Upper lobe of left lung (tissue), 6 donors: Measurements from ENCODE around the gene COBL. TPM values are rescaled to one million over a fixed set of nuclear protein-coding genes. Genes with fewer than 3 reads are reported as not detected.

Source experiments
- ATAC-seq, 2 donors: fragments of 200-7000 bp; cut with Tn5 transposase; one replicate each; pipeline ENCODE4 v1.9.1; 2022; ENCODE audit warnings: mild to moderate bottlenecking in 2 of 2, moderate library complexity in 2 of 2; ENCODE audit not compliant: low FRiP score in 2 of 2
- DNase-seq, 2 donors: peaks; one replicate each; pipeline ENCODE4 v3.0.0-alpha.2; 2019 to 2020
- H3K27ac ChIP-seq, 4 donors: fragments of 200-600 bp; sonication (generic); one replicate each; pipeline ENCODE4 v1.5.1; 2016 to 2019
- H3K27me3 ChIP-seq, 4 donors: fragments of 200-600 bp; sonication (generic); one replicate each; pipeline ENCODE4 v1.5.1; 2017 to 2019
- H3K36me3 ChIP-seq, 4 donors: fragments of 200-600 bp; sonication (generic); one replicate each; pipeline ENCODE4 v1.5.1; 2016 to 2019
- H3K4me1 ChIP-seq, 4 donors: fragments of 200-600 bp; sonication (generic); one replicate each; pipeline ENCODE4 v1.5.1; 2018 to 2019
- H3K4me3 ChIP-seq, 4 donors: fragments of 200-600 bp; sonication (generic); one replicate each; pipeline ENCODE4 v1.5.1; 2017 to 2019; ENCODE audit warnings: mild to moderate bottlenecking in 2 of 4, moderate library complexity in 1 of 4
- H3K9me3 ChIP-seq, 4 donors: fragments of 200-600 bp; sonication (generic); one replicate each; pipeline ENCODE4 v1.5.1; 2018 to 2019
- EP300 ChIP-seq, 4 donors: sonication (generic); formaldehyde crosslinking; IDR thresholded peaks; one replicate each; pipeline ENCODE4 v1.5.1; 2017; ENCODE audit warnings: antibody characterized with exemption in 4 of 4, control low read depth in 2 of 4
- POLR2A ChIP-seq, 4 donors: fragments of 450-650 bp; IDR thresholded peaks; one replicate each; pipeline ENCODE4 v1.5.1; 2016 to 2017; ENCODE audit warnings: antibody characterized with exemption in 4 of 4, mild to moderate bottlenecking in 2 of 4
- POLR2AphosphoS5 ChIP-seq, 2 donors: sonication (generic); formaldehyde crosslinking; IDR thresholded peaks; one replicate each; pipeline ENCODE4 v1.5.1; 2017; ENCODE audit warnings: antibody characterized with exemption in 2 of 2
- WGBS, 2 donors: methylation state at CpG; one replicate each; pipeline ENCODE4 v1.1.5; 2017 to 2018; 5-methylcytosine and 5-hydroxymethylcytosine counted together
- total RNA-seq, 6 donors: library from RNA; depleted of rRNA in 4 of 6; stranded (reverse); fragments of >200 nt in 4 of 6; gene quantifications; one replicate each; pipeline versions ENCODE4 v1.1.0 to v1.2.1, GENCODE V29; 2016 to 2021
- TF ChIP-seq, protein P1 (sequence below), 6 experiments: fragments of 450-650 bp in 4 of 6; fragments of 200-600 bp in 2 of 6; sonication (generic) in 2 of 6; IDR thresholded peaks; one replicate each; pipeline ENCODE4 v1.5.1; 2016 to 2019; ENCODE audit warnings: antibody characterized with exemption in 6 of 6
- donor health status: DM: no; HTN: no; CAD: no; lungs with moderate emphysema.
- donor health status: DM: no; HTN: yes; CAD: no; lungs with severe emphysema.

Gene COBL
- total RNA-seq, 6 donors from 2014 or later: 27.0 to 54.7 (median 36.8) TPM

DNA sequence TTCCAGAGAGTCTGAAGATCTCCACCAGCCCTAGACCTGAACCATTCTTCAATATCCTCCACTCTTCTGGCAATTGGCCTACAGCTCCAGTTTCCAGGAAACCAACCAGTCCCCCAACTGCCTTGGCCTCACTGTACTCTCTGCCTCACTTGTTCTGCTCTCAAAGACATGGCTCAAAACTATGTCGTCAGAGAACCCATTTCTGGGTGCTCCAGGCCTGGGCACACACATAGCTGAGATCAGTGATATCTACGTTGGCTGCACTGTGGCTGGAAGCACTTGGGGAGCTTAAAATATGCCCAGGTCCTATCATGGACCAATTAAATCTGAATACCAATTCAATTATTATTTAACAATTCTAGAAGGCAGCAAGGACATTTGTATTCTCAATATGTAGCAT is 93.1 kb downstream of the COBL start:
- peaks cover 11 to 28% (median 23%) of the 10 kb centered on the region in 4 donors for H3K4me1 ChIP-seq
- H3K27me3 ChIP-seq: no peaks in the 10 kb centered on the region
- no peak for ATAC-seq
- WGBS, 2 donors: 60 to 84% methylated on average over 2 of the region's 2 CpGs
- DNase-seq: no peak
- TF ChIP-seq EP300 (IDR thresholded peaks at IDR 0.05): no peak
- TF ChIP-seq POLR2AphosphoS5 (IDR thresholded peaks at IDR 0.05): no peak
- TF ChIP-seq POLR2A (IDR thresholded peaks at IDR 0.05): no peak
- TF ChIP-seq, protein P1, sequence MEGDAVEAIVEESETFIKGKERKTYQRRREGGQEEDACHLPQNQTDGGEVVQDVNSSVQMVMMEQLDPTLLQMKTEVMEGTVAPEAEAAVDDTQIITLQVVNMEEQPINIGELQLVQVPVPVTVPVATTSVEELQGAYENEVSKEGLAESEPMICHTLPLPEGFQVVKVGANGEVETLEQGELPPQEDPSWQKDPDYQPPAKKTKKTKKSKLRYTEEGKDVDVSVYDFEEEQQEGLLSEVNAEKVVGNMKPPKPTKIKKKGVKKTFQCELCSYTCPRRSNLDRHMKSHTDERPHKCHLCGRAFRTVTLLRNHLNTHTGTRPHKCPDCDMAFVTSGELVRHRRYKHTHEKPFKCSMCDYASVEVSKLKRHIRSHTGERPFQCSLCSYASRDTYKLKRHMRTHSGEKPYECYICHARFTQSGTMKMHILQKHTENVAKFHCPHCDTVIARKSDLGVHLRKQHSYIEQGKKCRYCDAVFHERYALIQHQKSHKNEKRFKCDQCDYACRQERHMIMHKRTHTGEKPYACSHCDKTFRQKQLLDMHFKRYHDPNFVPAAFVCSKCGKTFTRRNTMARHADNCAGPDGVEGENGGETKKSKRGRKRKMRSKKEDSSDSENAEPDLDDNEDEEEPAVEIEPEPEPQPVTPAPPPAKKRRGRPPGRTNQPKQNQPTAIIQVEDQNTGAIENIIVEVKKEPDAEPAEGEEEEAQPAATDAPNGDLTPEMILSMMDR (IDR thresholded peaks at IDR 0.05): no peak
- no peaks in the 10 kb centered on the region for H3K9me3 ChIP-seq
- H3K36me3 ChIP-seq: no peaks in the 10 kb centered on the region
- H3K4me3 ChIP-seq: no peak overlapping the region
- no peak overlapping the region for H3K27ac ChIP-seq

- Histone ChIP-seq H3K4me3 (no peak overlapping the region), H3K9me3 (no peaks in the 10 kb centered on the region), H3K27me3 (no peaks in the 10 kb centered on the region), H3K4me1 (peaks cover 11 to 25% (median 18%) of the 10 kb centered on the region in 4 donors), H3K36me3 (no peaks in the 10 kb centered on the region), H3K27ac (no peak overlapping the region)
- ATAC-seq (peak in 1 of 2 donors; percentile 38), DNase-seq (no peak)
- TF ChIP-seq EP300 (IDR thresholded peaks at IDR 0.05) (no peak), POLR2AphosphoS5 (IDR thresholded peaks at IDR 0.05) (no peak), POLR2A (IDR thresholded peaks at IDR 0.05) (no peak)
- TF ChIP-seq, protein P1 (IDR thresholded peaks at IDR 0.05): no peak
- WGBS, 2 donors: 85 to 95% methylated on average over 10 of the region's 10 CpGs
Observed at GRCh38 chr7:51222916-51223315, 93.7 kb downstream of the COBL start.

DNA sequence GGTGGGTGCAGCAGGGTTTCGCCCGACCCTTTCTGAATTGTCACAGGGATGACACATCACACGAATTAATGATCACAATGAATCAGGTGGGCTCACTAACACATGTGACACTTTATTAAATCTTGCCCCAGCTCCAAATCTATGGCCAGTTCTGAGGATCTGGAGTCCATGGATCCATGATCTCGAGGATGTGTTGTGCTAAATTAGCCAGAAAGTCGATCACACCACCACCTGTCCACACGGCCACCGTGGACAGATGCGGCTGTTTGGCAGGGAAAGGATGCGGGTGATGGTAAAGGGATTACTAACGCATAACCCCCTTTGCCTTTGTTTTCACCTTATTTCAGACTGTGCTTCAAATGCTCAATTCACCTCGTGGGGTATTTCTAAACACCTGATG is 96.4 kb downstream of the COBL start:
- H3K9me3 ChIP-seq: no peaks in the 10 kb centered on the region
- H3K4me1 ChIP-seq: peaks cover 0 to under 1% (median under 1%) of the 10 kb centered on the region in 4 donors
- H3K36me3 ChIP-seq: no peaks in the 10 kb centered on the region
- WGBS, 2 donors: 79 to 91% methylated on average over 11 of the region's 11 CpGs
- DNase-seq (no peak), ATAC-seq (no peak)
- no peak overlapping the region for H3K4me3 ChIP-seq
- no peaks in the 10 kb centered on the region for H3K27me3 ChIP-seq
- TF ChIP-seq POLR2A (IDR thresholded peaks at IDR 0.05): no peak
- TF ChIP-seq, protein P1 (IDR thresholded peaks at IDR 0.05): no peak
- TF ChIP-seq POLR2AphosphoS5 (IDR thresholded peaks at IDR 0.05): no peak
- TF ChIP-seq EP300 (IDR thresholded peaks at IDR 0.05): no peak
- H3K27ac ChIP-seq: no peak overlapping the region

DNA sequence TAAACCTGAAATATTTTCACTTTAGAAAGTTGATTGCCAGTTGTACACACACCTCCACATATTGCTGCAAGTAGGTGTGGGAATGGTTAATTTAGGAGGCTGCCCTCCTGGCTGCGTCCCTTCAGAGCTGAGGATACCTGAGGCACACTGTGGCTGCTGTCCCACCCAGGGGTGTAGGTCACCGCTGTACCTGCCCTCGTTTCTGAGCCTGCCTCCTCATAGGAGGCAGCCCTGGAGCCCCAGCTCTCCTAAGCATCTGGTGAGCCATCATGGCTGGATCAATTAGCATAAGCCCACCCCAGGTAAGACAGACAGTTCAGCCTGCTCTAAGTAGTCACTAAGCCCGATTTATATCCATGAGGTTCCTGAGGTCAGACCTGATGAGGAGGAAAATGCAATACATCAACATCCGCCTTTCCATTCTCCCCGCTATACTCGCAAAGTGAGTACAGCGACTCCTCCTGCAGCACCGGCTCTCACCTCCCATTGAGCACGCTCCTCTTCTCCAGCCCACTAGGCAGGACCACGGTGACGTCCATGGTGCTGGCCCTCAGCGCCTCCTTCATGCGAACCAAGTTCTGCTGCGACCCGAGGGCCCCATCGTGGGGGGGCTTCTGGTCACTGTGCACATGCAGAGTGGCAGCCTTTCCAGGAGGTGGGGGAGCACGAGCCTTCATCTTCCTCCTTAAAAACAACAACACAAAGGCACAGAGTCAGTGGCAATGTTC is 97.2 kb downstream of the COBL start:
- Histone ChIP-seq H3K4me3 (no peak overlapping the region), H3K27me3 (no peaks in the 10 kb centered on the region), H3K27ac (no peak overlapping the region), H3K36me3 (no peaks in the 10 kb centered on the region), H3K9me3 (no peaks in the 10 kb centered on the region), H3K4me1 (no peaks in the 10 kb centered on the region)
- no peak for TF ChIP-seq EP300 (IDR thresholded peaks at IDR 0.05)
- TF ChIP-seq, protein P1 (IDR thresholded peaks at IDR 0.05): no peak
- TF ChIP-seq POLR2A (IDR thresholded peaks at IDR 0.05): no peak
- no peak for TF ChIP-seq POLR2AphosphoS5 (IDR thresholded peaks at IDR 0.05)
- ATAC-seq (no peak), DNase-seq (no peak)
- WGBS, 2 donors: 80 to 90% methylated on average over 16 to 18 of the region's 18 CpGs

DNA sequence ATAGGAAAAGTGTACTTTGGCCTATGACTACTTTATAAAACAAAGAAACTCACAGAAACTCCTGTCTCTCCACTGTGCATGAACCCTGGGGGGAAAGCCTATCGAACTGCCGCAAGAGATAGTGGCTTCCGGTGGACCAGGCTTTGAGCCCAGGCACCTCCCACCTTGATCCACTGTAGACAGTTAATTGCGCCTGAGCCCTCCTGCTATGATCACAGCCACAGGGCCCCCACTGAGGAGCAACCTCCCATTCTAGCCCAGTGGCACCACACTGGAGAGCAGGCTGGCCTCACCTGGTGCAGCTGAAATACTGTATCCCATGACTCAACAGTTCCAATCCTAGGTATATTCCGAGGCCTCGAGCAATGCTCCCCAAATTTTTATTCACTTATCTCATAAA is 98.8 kb downstream of the COBL start:
- no peak overlapping the region for H3K27ac ChIP-seq
- ATAC-seq (no peak), DNase-seq (no peak)
- no peaks in the 10 kb centered on the region for H3K9me3 ChIP-seq
- H3K36me3 ChIP-seq: no peaks in the 10 kb centered on the region
- H3K4me1 ChIP-seq: no peaks in the 10 kb centered on the region
- no peak overlapping the region for H3K4me3 ChIP-seq
- 93 to 99% methylated on average over 6 of the region's 6 CpGs for WGBS, 2 donors
- TF ChIP-seq POLR2AphosphoS5 (IDR thresholded peaks at IDR 0.05) (no peak), EP300 (IDR thresholded peaks at IDR 0.05) (no peak), POLR2A (IDR thresholded peaks at IDR 0.05) (no peak)
- TF ChIP-seq, protein P1 (IDR thresholded peaks at IDR 0.05): no peak
- H3K27me3 ChIP-seq: no peaks in the 10 kb centered on the region
